ENCODE results near the gene KRT83.

GRCh38 chr12:52271158-52271557 is 50.0 kb downstream of the KRT83 start:
- TF ChIP-seq CTCF (IDR thresholded peaks at IDR 0.05; ENCODE audit: insufficient read depth, low read length, poor library complexity, severe bottlenecking) (no peak), EZH2phosphoT487 (conservative IDR thresholded peaks at IDR 0.05; ENCODE audit: low read length) (no peak)
